Measurements from ENCODE around the gene REPS2.

DNA sequence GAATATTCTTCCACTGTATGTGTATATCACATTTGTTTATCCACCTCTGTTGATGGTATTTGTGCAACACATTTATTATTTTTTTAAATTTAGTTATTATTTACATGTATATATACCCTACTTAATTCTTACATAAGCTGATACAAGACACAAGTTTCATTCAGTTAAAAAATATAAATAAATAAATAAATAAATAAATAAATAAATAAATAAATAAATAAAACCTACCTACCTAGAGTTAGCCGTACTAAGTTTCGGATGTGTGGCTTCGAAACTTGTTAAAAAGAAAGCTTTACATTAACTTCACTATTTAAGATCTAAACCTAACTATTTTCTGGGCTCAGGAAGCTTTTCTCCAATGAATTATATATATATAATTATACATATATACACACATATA is 23.3 kb upstream of the REPS2 start:
- TF ChIP-seq POLR2AphosphoS5 (IDR thresholded peaks at IDR 0.05; ENCODE audit: low read depth, low read length) (no peak), POLR2A (IDR thresholded peaks at IDR 0.05; ENCODE audit: low read depth, low read length) (no peak)

All from GM12891 (cell line).